Smooth muscle cell (in vitro differentiated cells): ENCODE results near the gene RALGAPA1. TPM values are rescaled to one million over a fixed set of nuclear protein-coding genes. Genes with fewer than 3 reads are reported as not detected.
"Not testable (repeated sequence)": the region's sequence is repeated elsewhere in the genome, so short reads cannot be mapped to it uniquely, and the experiment has no call there.

ENCODE experiments used
- DNase-seq: peaks from one replicate; lab custom pipeline; 2025; ENCODE audit not compliant: unreplicated experiment; lab: John Stamatoyannopoulos, UW
- H2AFZ ChIP-seq: fragments of 200-600 bp; sonication (generic); 2 replicates; pipeline ENCODE4 v1.6.0; 2016; ENCODE audit warnings: antibody characterized with exemption, low read depth, mild to moderate bottlenecking
- H3F3A ChIP-seq: fragments of 200-600 bp; sonication (generic); 2 replicates; pipeline ENCODE4 v1.6.0; 2017; ENCODE audit warnings: antibody characterized with exemption, low read depth
- H3K27ac ChIP-seq: fragments of 200-600 bp; sonication (generic); 2 replicates; pipeline ENCODE4 v1.5.1; 2016; ENCODE audit warnings: low read depth, mild to moderate bottlenecking
- H3K27me3 ChIP-seq: fragments of 200-600 bp; sonication (generic); 2 replicates; pipeline ENCODE4 v1.6.1; 2016; ENCODE audit warnings: low read depth, mild to moderate bottlenecking
- H3K36me3 ChIP-seq: fragments of 200-600 bp; sonication (generic); 2 replicates; pipeline ENCODE4 v1.5.1; 2016; ENCODE audit warnings: low read depth
- H3K4me1 ChIP-seq: fragments of 200-600 bp; sonication (generic); 2 replicates; pipeline ENCODE4 v1.5.1; 2016; ENCODE audit warnings: low read depth
- H3K4me2 ChIP-seq: fragments of 200-600 bp; sonication (generic); 2 replicates; pipeline ENCODE4 v1.6.0; 2016; ENCODE audit warnings: mild to moderate bottlenecking
- H3K4me3 ChIP-seq: fragments of 200-600 bp; sonication (generic); 2 replicates; pipeline ENCODE4 v1.5.1; 2016; ENCODE audit warnings: mild to moderate bottlenecking
- H3K79me2 ChIP-seq: fragments of 200-600 bp; sonication (generic); 2 replicates; pipeline ENCODE4 v1.6.0; 2016; ENCODE audit warnings: low read depth, mild to moderate bottlenecking
- H3K9ac ChIP-seq: fragments of 200-600 bp; sonication (generic); 2 replicates; pipeline ENCODE4 v1.6.0; 2016; ENCODE audit warnings: low read depth
- H3K9me3 ChIP-seq: fragments of 200-600 bp; sonication (generic); replicated peaks from 2 replicates; pipeline ENCODE4 v1.5.1; 2016; ENCODE audit warnings: low read depth
- H4K20me1 ChIP-seq: fragments of 200-600 bp; sonication (generic); 2 replicates; pipeline ENCODE4 v1.6.0; 2016; ENCODE audit warnings: low read depth
- CTCF ChIP-seq: fragments of 200-600 bp; sonication (generic); IDR thresholded peaks from 2 replicates; pipeline ENCODE4 v1.5.1; 2017; ENCODE audit warnings: borderline replicate concordance, mild to moderate bottlenecking, antibody characterized with exemption; ENCODE audit not compliant: insufficient read depth, poor library complexity, severe bottlenecking
- WGBS: methylation state at CpG from one replicate; pipeline ENCODE4 v1.1.7; 2016; ENCODE audit warnings: low lambda C conversion rate; 5-methylcytosine and 5-hydroxymethylcytosine counted together
- polyA plus RNA-seq: library from polyadenylated mRNA; unstranded; fragments of >200 nt; fragmentation: Nextera tagmentation; extraction: Ambion mirVana; gene quantifications from 2 replicates; pipeline ENCODE4 v1.2.1, GENCODE V29; 2016
- total RNA-seq: library from RNA; depleted of rRNA; stranded (reverse); fragments of >200 nt; gene quantifications from 2 replicates; pipeline ENCODE4 v1.2.3, GENCODE V29; 2014

RALGAPA1 gene
- total and polyA plus RNA-seq, 2 experiments from 2014 or later, result 5.4 to 25.4 TPM

GRCh38 chr14:35594616-35595015, 214.5 kb downstream of the RALGAPA1 start:
- Histone ChIP-seq H3K79me2 (no peaks in the 10 kb centered on the region), H3K9me3 (no peaks in the 10 kb centered on the region), H3K27ac (no peak overlapping the region), H2AFZ (no peak overlapping the region), H4K20me1 (no peaks in the 10 kb centered on the region), H3K27me3 (no peaks in the 10 kb centered on the region), H3K36me3 (peaks cover 7% of the 10 kb centered on the region), H3K4me2 (no peak overlapping the region), H3F3A (no peaks in the 10 kb centered on the region), H3K9ac (no peak overlapping the region), H3K4me1 (no peaks in the 10 kb centered on the region), H3K4me3 (no peak overlapping the region)
- WGBS, result 88% methylated on average over 2 of the region's 2 CpGs
- no peak for TF ChIP-seq CTCF
- DNase-seq, result no peak

GRCh38 chr14:35587373-35587772, 221.7 kb downstream of the RALGAPA1 start:
- not testable (repeated sequence) for H3K36me3 ChIP-seq, H3K27ac ChIP-seq, H3K79me2 ChIP-seq, H3F3A ChIP-seq, H3K9me3 ChIP-seq, H4K20me1 ChIP-seq, H3K4me3 ChIP-seq, H3K9ac ChIP-seq, DNase-seq, H3K27me3 ChIP-seq, H3K4me1 ChIP-seq, H3K4me2 ChIP-seq, H2AFZ ChIP-seq
- WGBS, result 98% methylated on average over 3 of the region's 3 CpGs

GRCh38 chr14:35578639-35579038, 230.5 kb downstream of the RALGAPA1 start:
- Histone ChIP-seq H3K9me3 (no peaks in the 10 kb centered on the region), H4K20me1 (no peaks in the 10 kb centered on the region), H3K4me1 (no peaks in the 10 kb centered on the region), H3K27ac (no peak overlapping the region), H3F3A (no peaks in the 10 kb centered on the region), H3K9ac (no peak overlapping the region), H3K27me3 (no peaks in the 10 kb centered on the region), H3K4me3 (no peak overlapping the region), H3K79me2 (no peaks in the 10 kb centered on the region), H2AFZ (no peak overlapping the region), H3K36me3 (no peaks in the 10 kb centered on the region), H3K4me2 (no peak overlapping the region)
- TF ChIP-seq CTCF, result no peak
- DNase-seq, result no peak

- Histone ChIP-seq H3K27me3 (no peaks in the 10 kb centered on the region), H3K4me1 (no peaks in the 10 kb centered on the region), H3K27ac (no peak overlapping the region), H3K4me3 (no peak overlapping the region), H2AFZ (no peak overlapping the region), H3K4me2 (no peak overlapping the region), H3K36me3 (no peaks in the 10 kb centered on the region), H3F3A (no peaks in the 10 kb centered on the region), H3K79me2 (no peaks in the 10 kb centered on the region), H4K20me1 (no peaks in the 10 kb centered on the region), H3K9me3 (no peaks in the 10 kb centered on the region), H3K9ac (no peak overlapping the region)
- no peak for DNase-seq
- TF ChIP-seq CTCF, result no peak
- WGBS, result 95% methylated on average over 2 of the region's 2 CpGs
These were observed 231.0 kb downstream of the RALGAPA1 start for GRCh38 chr14:35578135-35578534.
